ENCODE results near the gene DLG5.

The DLG5 gene

DNA sequence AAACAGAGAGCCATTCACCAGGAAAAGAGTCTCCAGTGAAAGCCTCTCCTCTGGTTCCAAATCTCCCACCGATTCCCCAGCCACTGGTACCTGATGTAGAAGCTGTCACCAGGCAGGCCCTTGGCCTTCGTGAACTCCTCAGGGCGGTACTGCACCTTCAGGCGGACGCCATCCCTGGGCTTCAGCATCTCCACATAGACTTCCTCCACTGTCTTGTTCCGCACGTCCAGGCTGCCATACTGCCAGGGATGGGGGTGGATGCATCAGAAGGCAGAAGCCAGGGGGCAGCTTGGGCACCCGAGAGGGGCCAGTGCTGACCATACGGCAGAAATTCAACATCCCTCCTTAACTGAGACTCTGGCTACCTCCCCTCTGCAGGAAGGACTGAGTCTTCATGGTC, 118.8 kb downstream of the DLG5 start:
- Histone ChIP-seq H3K9me3 (ENCODE audit: insufficient read depth, low read length) (no peaks in the 10 kb centered on the region), H4K20me1 (ENCODE audit: low read depth, low read length) (no peaks in the 10 kb centered on the region), H3F3A (ENCODE audit: insufficient read depth) (no peaks in the 10 kb centered on the region), H3K27me3 (ENCODE audit: low read length) (no peaks in the 10 kb centered on the region), H2AFZ (ENCODE audit: low read depth, low read length, severe bottlenecking) (no peak overlapping the region), H3K79me2 (ENCODE audit: insufficient read depth, low read length) (no peaks in the 10 kb centered on the region), H3K9me2 (replicated peaks; ENCODE audit: insufficient read depth, low read length) (no peaks in the 10 kb centered on the region), H3K4me2 (ENCODE audit: low read depth, low read length, poor library complexity, severe bottlenecking) (no peak overlapping the region), H3K27ac (ENCODE audit: low read depth, low read length) (no peak overlapping the region), H3K9ac (ENCODE audit: low read length) (no peak overlapping the region), H3K36me3 (ENCODE audit: low read length) (no peaks in the 10 kb centered on the region), H3K4me3 (ENCODE audit: insufficient read depth, low read length, poor library complexity, severe bottlenecking) (no peak overlapping the region)
- TF ChIP-seq, protein P1, sequence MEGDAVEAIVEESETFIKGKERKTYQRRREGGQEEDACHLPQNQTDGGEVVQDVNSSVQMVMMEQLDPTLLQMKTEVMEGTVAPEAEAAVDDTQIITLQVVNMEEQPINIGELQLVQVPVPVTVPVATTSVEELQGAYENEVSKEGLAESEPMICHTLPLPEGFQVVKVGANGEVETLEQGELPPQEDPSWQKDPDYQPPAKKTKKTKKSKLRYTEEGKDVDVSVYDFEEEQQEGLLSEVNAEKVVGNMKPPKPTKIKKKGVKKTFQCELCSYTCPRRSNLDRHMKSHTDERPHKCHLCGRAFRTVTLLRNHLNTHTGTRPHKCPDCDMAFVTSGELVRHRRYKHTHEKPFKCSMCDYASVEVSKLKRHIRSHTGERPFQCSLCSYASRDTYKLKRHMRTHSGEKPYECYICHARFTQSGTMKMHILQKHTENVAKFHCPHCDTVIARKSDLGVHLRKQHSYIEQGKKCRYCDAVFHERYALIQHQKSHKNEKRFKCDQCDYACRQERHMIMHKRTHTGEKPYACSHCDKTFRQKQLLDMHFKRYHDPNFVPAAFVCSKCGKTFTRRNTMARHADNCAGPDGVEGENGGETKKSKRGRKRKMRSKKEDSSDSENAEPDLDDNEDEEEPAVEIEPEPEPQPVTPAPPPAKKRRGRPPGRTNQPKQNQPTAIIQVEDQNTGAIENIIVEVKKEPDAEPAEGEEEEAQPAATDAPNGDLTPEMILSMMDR (IDR thresholded peaks at IDR 0.05; ENCODE audit: insufficient read depth, low read length, poor library complexity, severe bottlenecking): no peak
- no peak for TF ChIP-seq EZH2phosphoT487 (conservative IDR thresholded peaks at IDR 0.05; ENCODE audit: low read length)

DNA sequence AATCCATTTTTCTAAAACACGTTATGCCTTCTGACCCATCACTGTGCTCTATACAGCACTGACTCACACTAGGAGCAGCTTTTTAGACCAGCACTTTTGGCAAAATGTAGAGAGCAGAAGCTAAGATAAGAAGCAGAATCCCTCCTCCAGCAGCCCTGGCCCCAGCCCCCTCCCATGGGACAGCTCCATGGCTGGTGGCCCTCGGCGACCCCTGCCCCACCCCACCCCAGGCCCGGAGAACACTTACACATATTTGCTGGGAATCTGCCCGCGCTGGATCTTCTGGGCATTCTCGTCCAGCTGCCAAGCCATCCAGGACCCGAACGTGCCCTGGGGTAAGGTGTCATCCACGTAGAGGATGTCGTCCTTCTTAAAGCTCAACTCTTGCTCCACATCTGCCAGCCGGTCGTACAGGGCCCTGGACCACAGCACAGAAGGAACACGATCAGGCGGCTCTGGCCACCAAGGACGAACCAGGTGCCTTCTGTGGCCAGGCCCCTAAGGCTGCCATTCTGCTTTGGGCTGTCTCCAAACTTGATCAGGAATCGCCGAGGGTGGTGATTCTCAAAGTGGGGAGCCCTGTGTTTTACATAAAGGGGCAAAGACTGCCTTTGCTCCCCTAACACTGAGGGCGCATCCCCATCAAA, 119.9 kb downstream of the DLG5 start:
- Histone ChIP-seq H3K36me3 (ENCODE audit: low read length) (no peaks in the 10 kb centered on the region), H3K79me2 (ENCODE audit: insufficient read depth, low read length) (no peaks in the 10 kb centered on the region)

DNA sequence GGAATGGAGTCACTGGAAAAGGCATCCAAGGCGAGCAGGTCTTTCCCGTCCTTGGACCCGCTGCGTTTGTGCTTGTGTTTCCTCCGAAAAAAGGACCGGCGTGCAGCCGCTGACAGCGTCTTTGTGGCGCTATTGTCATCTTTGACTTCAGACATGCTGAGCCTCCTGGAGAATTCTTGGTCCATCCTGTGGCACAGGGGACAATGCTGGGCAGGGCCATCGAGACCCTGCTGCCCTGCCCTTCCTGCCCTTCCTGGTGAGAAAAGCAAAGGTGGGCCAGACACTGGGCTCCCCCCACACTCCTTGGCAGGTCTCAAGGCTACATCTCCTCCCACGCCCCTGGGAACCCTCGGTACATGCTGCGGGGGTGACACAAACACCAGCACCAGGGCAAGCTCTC, 120.9 kb downstream of the DLG5 start:
- no peak overlapping the region for H3K27ac ChIP-seq (ENCODE audit: low read depth, low read length)
- no peaks in the 10 kb centered on the region for H3K79me2 ChIP-seq (ENCODE audit: insufficient read depth, low read length)
- H3K9ac ChIP-seq (ENCODE audit: low read length): no peak overlapping the region
- H3K36me3 ChIP-seq (ENCODE audit: low read length): no peaks in the 10 kb centered on the region
- no peaks in the 10 kb centered on the region for H4K20me1 ChIP-seq (ENCODE audit: low read depth, low read length)
- H3F3A ChIP-seq (ENCODE audit: insufficient read depth): no peaks in the 10 kb centered on the region
- no peaks in the 10 kb centered on the region for H3K27me3 ChIP-seq (ENCODE audit: low read length)
- TF ChIP-seq, protein P1 (IDR thresholded peaks at IDR 0.05; ENCODE audit: insufficient read depth, low read length, poor library complexity, severe bottlenecking): no peak
- TF ChIP-seq EZH2phosphoT487 (conservative IDR thresholded peaks at IDR 0.05; ENCODE audit: low read length): no peak
- H3K4me2 ChIP-seq (ENCODE audit: low read depth, low read length, poor library complexity, severe bottlenecking): no peak overlapping the region
- no peak overlapping the region for H2AFZ ChIP-seq (ENCODE audit: low read depth, low read length, severe bottlenecking)
- H3K9me3 ChIP-seq (ENCODE audit: insufficient read depth, low read length): no peaks in the 10 kb centered on the region
- H3K4me3 ChIP-seq (ENCODE audit: insufficient read depth, low read length, poor library complexity, severe bottlenecking): no peak overlapping the region
- H3K9me2 ChIP-seq (replicated peaks; ENCODE audit: insufficient read depth, low read length): no peaks in the 10 kb centered on the region

More for the DNA sequence above, 119.9 kb downstream of the DLG5 start:
- Histone ChIP-seq H3K4me2 (ENCODE audit: low read depth, low read length, poor library complexity, severe bottlenecking) (no peak overlapping the region), H3K27ac (ENCODE audit: low read depth, low read length) (no peak overlapping the region), H3K9me2 (replicated peaks; ENCODE audit: insufficient read depth, low read length) (no peaks in the 10 kb centered on the region), H3K4me3 (ENCODE audit: insufficient read depth, low read length, poor library complexity, severe bottlenecking) (no peak overlapping the region), H3K9me3 (ENCODE audit: insufficient read depth, low read length) (no peaks in the 10 kb centered on the region), H3K27me3 (ENCODE audit: low read length) (no peaks in the 10 kb centered on the region), H3K9ac (ENCODE audit: low read length) (no peak overlapping the region), H3F3A (ENCODE audit: insufficient read depth) (no peaks in the 10 kb centered on the region), H2AFZ (ENCODE audit: low read depth, low read length, severe bottlenecking) (no peak overlapping the region), H4K20me1 (ENCODE audit: low read depth, low read length) (no peaks in the 10 kb centered on the region)
- no peak for TF ChIP-seq EZH2phosphoT487 (conservative IDR thresholded peaks at IDR 0.05; ENCODE audit: low read length)
- TF ChIP-seq, protein P1 (IDR thresholded peaks at IDR 0.05; ENCODE audit: insufficient read depth, low read length, poor library complexity, severe bottlenecking): no peak

All from SU-DHL-6 (cell line).